WERI-Rb-1 (cell line): Measurements from ENCODE around the gene GPR17.

ENCODE experiments used
- DNase-seq: peaks from one replicate; pipeline ENCODE4 v3.0.0-alpha.2; 2020
- H3K27ac ChIP-seq: fragments of 250-450 bp; sonication (Bioruptor Pico); 2 replicates; pipeline ENCODE4 v1.5.1; 2020; ENCODE audit warnings: mild to moderate bottlenecking, moderate library complexity
- H3K27me3 ChIP-seq: fragments of 250-450 bp; sonication (Bioruptor Pico); 2 replicates; pipeline ENCODE4 v1.5.1; 2021; ENCODE audit warnings: mild to moderate bottlenecking, low read depth, moderate library complexity; ENCODE audit not compliant: insufficient read depth, severe bottlenecking
- H3K36me3 ChIP-seq: fragments of 250-450 bp; sonication (Bioruptor Pico); 2 replicates; pipeline ENCODE4 v1.5.1; 2020; ENCODE audit warnings: mild to moderate bottlenecking, moderate library complexity
- H3K4me3 ChIP-seq: 2 replicates; pipeline ENCODE4 v1.5.1; 2011; ENCODE audit warnings: low read depth, mild to moderate bottlenecking, control low read depth, low read length
- H3K9me3 ChIP-seq: fragments of 250-450 bp; sonication (Bioruptor Pico); 2 replicates; pipeline ENCODE4 v1.5.1; 2021; ENCODE audit warnings: mild to moderate bottlenecking, moderate library complexity; ENCODE audit not compliant: severe bottlenecking
- TF ChIP-seq, protein P1 (sequence below): IDR thresholded peaks from 2 replicates; pipeline ENCODE4 v1.5.1; 2011; ENCODE audit warnings: low read depth, mild to moderate bottlenecking, control low read depth, inconsistent platforms, low read length

Gene GPR17

DNA sequence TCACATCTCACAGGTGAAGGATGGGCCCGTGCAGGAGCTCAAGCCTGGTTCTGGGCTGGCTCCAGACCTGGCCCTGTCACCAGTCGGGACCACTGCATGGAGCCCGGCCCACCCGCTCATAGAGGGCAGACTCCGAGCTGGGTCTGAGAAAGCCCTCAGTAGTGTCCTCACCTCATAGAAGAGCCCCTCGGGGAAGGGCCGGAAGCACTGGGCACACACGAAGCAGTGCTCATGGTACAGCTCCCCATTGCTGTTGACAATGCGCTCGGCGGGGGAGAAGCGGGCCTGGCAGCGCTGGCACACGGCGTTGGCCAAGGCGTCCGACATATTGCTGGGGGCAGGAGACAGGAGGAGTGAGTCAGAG, 11.3 kb downstream of the GPR17 start:
- Histone ChIP-seq H3K27ac (no peak overlapping the region), H3K27me3 (no peaks in the 10 kb centered on the region), H3K9me3 (peaks cover 3% of the 10 kb centered on the region), H3K4me3 (no peak overlapping the region), H3K36me3 (no peaks in the 10 kb centered on the region)
- TF ChIP-seq, protein P1, sequence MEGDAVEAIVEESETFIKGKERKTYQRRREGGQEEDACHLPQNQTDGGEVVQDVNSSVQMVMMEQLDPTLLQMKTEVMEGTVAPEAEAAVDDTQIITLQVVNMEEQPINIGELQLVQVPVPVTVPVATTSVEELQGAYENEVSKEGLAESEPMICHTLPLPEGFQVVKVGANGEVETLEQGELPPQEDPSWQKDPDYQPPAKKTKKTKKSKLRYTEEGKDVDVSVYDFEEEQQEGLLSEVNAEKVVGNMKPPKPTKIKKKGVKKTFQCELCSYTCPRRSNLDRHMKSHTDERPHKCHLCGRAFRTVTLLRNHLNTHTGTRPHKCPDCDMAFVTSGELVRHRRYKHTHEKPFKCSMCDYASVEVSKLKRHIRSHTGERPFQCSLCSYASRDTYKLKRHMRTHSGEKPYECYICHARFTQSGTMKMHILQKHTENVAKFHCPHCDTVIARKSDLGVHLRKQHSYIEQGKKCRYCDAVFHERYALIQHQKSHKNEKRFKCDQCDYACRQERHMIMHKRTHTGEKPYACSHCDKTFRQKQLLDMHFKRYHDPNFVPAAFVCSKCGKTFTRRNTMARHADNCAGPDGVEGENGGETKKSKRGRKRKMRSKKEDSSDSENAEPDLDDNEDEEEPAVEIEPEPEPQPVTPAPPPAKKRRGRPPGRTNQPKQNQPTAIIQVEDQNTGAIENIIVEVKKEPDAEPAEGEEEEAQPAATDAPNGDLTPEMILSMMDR = no peak
- no peak for DNase-seq

DNA sequence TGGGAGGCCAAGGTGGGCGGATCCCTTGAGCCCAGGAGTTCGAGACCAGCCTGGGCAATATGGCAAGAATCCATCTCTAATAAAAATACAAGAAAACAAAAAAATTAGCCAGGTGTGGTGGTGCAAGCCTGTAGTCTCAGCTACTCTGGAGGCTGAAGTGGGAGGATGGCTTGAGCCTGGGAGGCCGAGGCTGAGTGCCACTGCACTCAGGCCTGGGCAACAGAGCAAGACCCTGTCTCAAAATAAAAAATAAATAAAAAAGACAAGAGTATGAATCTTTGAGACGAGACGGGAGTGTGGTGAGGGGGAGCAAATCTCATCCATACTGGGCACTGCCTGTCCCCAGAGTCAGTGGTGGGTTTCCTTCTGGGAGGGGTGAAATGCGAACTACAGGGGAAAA, 12.2 kb downstream of the GPR17 start:
- Histone ChIP-seq H3K36me3 (no peaks in the 10 kb centered on the region), H3K27me3 (no peaks in the 10 kb centered on the region), H3K4me3 (no peak overlapping the region), H3K9me3 (peaks cover 3% of the 10 kb centered on the region), H3K27ac (no peak overlapping the region)
- DNase-seq = no peak
- TF ChIP-seq, protein P1 = no peak

DNA sequence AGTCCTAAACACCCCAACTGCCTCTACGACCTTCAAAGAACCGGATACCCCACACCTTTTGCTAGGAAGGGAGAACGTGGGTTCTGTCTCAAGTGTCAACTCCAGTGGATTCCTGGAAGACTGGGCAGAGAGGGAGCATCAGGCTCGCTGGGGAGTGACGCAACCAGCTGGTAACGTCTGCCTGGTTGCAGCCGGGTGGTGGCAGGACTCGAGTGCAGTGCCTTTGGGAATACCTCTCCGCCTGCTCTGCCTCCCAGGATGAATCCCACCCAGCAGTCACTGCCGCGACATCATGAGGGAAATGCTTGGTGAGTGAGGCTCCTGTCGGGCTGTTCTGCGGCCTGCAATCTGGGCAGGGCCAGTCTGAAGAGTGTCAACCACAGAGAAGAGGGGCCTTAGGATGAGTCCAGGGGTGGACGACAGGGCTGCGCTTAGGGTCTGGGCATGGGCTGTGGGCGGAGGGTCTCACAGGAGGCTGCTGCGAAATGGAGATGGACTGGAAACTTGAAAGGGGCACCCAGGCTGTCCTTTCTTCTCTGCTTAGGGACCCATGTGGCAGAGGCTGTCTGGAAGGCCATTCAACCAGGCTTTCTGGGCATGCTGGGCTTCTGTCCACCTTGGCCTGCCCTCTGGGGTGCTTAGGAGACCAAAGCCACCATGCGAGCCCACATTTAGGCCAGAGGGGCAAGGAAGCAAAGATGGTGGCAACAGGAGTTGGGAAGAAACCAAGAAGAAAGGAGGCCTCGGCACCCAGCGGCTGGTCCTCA, 12.9 kb downstream of the GPR17 start:
- no peak for DNase-seq
- Histone ChIP-seq H3K36me3 (no peaks in the 10 kb centered on the region), H3K27ac (no peak overlapping the region), H3K27me3 (no peaks in the 10 kb centered on the region), H3K9me3 (peaks cover 3% of the 10 kb centered on the region), H3K4me3 (no peak overlapping the region)
- TF ChIP-seq, protein P1 = no peak

DNA sequence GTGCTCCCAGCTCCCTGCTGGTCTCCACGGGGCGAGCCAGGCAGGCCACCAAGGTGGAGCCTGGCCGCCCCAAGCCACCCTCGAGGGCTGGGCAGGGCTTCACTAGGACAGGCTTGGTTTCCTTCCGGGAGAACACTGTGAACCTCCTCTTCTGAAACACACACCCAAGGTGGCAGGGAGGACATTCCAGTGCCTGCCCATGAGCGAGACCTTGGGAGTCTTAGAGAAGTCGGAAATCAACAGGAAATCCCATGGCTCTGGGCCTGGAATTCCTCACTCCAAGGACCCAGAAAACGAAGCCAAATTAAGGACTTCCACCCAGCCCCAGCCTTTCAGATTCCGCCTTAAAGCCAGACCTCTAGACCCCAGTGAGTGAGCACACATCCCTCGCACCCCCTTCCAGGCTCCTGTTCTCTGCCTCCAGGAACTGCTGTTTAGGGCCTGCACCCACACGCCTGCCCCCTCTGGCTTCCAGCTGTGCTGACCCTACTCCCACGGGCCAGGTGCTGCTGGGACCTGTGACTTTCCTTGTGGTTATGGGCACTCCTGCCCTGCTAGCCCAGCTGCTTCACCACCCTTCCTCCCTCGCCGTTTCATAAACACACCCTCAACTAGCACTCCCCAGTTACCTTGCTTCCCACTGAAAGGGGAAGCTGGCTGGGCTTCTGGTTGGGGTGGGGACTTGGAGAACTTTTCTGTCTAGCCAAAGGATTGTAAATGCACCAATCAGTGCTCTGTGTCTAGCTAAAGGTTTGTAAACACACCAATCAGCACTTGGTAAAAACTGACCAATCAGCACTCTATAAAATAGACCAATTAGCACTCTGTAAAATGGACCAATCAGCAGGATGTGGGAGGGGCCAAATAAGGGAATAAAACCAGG, 13.7 kb downstream of the GPR17 start:
- Histone ChIP-seq H3K27me3 (no peaks in the 10 kb centered on the region), H3K27ac (no peak overlapping the region), H3K36me3 (no peaks in the 10 kb centered on the region), H3K9me3 (peaks cover 3% of the 10 kb centered on the region), H3K4me3 (no peak overlapping the region)
- no peak for DNase-seq
- TF ChIP-seq, protein P1 = no peak

DNA sequence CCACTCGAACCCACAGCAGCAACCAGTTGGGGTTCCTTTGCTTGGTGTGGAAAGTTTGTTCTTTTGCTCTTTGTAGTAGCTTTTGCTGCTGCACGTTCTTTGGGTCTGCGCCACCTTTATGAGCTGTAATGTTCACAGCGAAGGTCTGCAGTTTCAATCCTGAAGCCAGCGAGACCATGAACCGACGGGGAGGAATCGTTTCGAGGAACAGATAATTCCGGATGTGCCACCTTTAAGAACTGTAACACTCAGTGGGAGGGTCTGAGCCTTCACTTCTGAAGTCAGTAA, 14.3 kb downstream of the GPR17 start:
- no peak overlapping the region for H3K4me3 ChIP-seq
- no peaks in the 10 kb centered on the region for H3K27me3 ChIP-seq
- peaks cover 3% of the 10 kb centered on the region for H3K9me3 ChIP-seq
- no peak for DNase-seq
- TF ChIP-seq, protein P1 = no peak
- no peak overlapping the region for H3K27ac ChIP-seq
- no peaks in the 10 kb centered on the region for H3K36me3 ChIP-seq
